MM.1S (cell line): ENCODE data around the gene RNASE11.

ENCODE experiments used
- DNase-seq: peaks from one replicate; pipeline ENCODE4 v3.0.0-alpha.2; 2015
- H2AFZ ChIP-seq: fragments of 300-600 bp; sonication (generic); 2 replicates; pipeline ENCODE4 v1.6.0; 2016; ENCODE audit warnings: antibody characterized with exemption, low read length
- H3F3A ChIP-seq: fragments of 300-600 bp; sonication (generic); 2 replicates; pipeline ENCODE4 v1.6.1; 2016; ENCODE audit warnings: mild to moderate bottlenecking, antibody characterized with exemption, low read length, moderate library complexity, mixed read lengths; ENCODE audit not compliant: insufficient read depth
- H3K27ac ChIP-seq: fragments of 300-600 bp; sonication (generic); 2 replicates; pipeline ENCODE4 v1.5.1; 2016; ENCODE audit warnings: mild to moderate bottlenecking, low read length
- H3K27me3 ChIP-seq: fragments of 300-600 bp; sonication (generic); replicated peaks from 2 replicates; pipeline ENCODE4 v1.6.0; 2016; ENCODE audit warnings: low read length; ENCODE audit not compliant: insufficient read depth
- H3K36me3 ChIP-seq: fragments of 300-600 bp; sonication (generic); replicated peaks from 2 replicates; pipeline ENCODE4 v1.6.1; 2016; ENCODE audit warnings: mild to moderate bottlenecking, low read length, mixed read lengths; ENCODE audit not compliant: insufficient read depth
- H3K4me1 ChIP-seq: fragments of 300-600 bp; sonication (generic); 2 replicates; pipeline ENCODE4 v1.6.1; 2016; ENCODE audit warnings: low read length, mixed read lengths
- H3K4me2 ChIP-seq: fragments of 300-600 bp; sonication (generic); 2 replicates; pipeline ENCODE4 v1.6.0; 2016; ENCODE audit warnings: low read depth, low read length
- H3K4me3 ChIP-seq: fragments of 300-600 bp; sonication (generic); 2 replicates; pipeline ENCODE4 v1.5.1; 2016; ENCODE audit warnings: low read length, mixed read lengths
- H3K79me2 ChIP-seq: fragments of 300-600 bp; sonication (generic); 2 replicates; pipeline ENCODE4 v1.6.1; 2016; ENCODE audit warnings: mixed run types, low read length, mixed read lengths
- H3K9ac ChIP-seq: fragments of 300-600 bp; sonication (generic); 2 replicates; pipeline ENCODE4 v1.6.1; 2016; ENCODE audit warnings: low read length, mixed read lengths
- H3K9me2 ChIP-seq: fragments of 300-600 bp; sonication (generic); replicated peaks from 2 replicates; pipeline ENCODE4 v1.6.1; 2016; ENCODE audit warnings: mild to moderate bottlenecking, low read length, mixed read lengths; ENCODE audit not compliant: insufficient read depth
- H3K9me3 ChIP-seq: fragments of 300-600 bp; sonication (generic); replicated peaks from 2 replicates; pipeline ENCODE4 v1.6.1; 2016; ENCODE audit warnings: mild to moderate bottlenecking, low read length, mixed read lengths; ENCODE audit not compliant: insufficient read depth
- H4K20me1 ChIP-seq: fragments of 300-600 bp; sonication (generic); 2 replicates; pipeline ENCODE4 v1.6.1; 2016; ENCODE audit warnings: mild to moderate bottlenecking, low read length, moderate library complexity, mixed read lengths; ENCODE audit not compliant: insufficient read depth
- CTCF ChIP-seq: fragments of 300-600 bp; sonication (generic); IDR thresholded peaks from 2 replicates; pipeline ENCODE4 v1.5.1; 2016; ENCODE audit warnings: antibody characterized with exemption, low read length, mixed read lengths
- EZH2 ChIP-seq: fragments of 300-600 bp; sonication (generic); optimal IDR thresholded peaks from 2 replicates; pipeline ENCODE3; 2017; ENCODE audit warnings: low read depth, mild to moderate bottlenecking, antibody characterized with exemption, low read length, mixed read lengths
- EZH2phosphoT487 ChIP-seq: fragments of 300-600 bp; sonication (generic); IDR thresholded peaks from 2 replicates; pipeline ENCODE4 v1.6.1; 2018; ENCODE audit warnings: antibody characterized with exemption, low read length

Gene RNASE11

DNA sequence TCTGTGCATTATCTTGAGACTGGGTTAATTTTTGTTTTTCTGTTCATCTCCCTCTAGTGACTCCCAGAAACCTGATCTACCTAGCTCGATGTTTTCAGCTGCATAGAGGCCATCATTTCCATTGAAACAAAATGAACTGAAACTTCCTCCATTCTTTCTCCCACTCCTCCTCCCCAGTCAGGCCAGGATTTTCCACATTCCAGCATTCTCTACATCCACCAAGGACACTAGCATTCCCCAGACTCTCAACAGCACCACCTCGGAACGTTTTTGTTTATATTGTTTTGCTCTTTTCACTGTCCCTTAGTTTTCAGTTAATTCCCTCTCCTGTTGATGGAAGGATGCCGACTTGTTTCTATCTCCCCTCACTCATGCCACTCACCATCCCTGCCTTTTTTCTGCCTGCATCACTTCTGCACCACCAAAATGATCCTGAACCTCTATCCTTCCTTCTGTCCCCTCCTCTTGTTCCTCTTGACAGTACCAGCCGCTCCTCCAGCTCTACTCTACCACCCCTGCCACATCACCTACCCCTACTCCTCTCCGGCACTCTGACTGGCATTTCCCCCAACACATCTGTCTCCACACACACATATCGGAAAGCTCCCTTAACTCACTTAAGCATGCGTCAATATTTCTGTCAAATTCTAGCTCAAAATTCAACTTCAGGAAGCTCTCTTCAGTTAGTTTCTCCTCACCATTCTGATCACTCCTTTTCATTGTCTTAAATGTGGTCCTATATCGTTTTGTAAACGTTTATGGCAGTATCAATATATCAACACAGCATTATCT is 40.5 kb upstream of the RNASE11 start:
- no peaks in the 10 kb centered on the region for H3K36me3 ChIP-seq
- H3K9me2 ChIP-seq = no peaks in the 10 kb centered on the region
- H3K9ac ChIP-seq = no peak overlapping the region
- H2AFZ ChIP-seq = no peak overlapping the region
- H3K27ac ChIP-seq = no peak overlapping the region
- peaks cover 2% of the 10 kb centered on the region; the same call in 1 of the 2 replicates for H3F3A ChIP-seq
- no peaks in the 10 kb centered on the region for H3K79me2 ChIP-seq
- TF ChIP-seq EZH2phosphoT487 (no peak), CTCF (no peak), EZH2 (no peak)
- no peaks in the 10 kb centered on the region for H4K20me1 ChIP-seq
- H3K27me3 ChIP-seq = no peaks in the 10 kb centered on the region; the same call in 1 of the 2 replicates
- H3K9me3 ChIP-seq = no peaks in the 10 kb centered on the region
- DNase-seq = no peak
- no peak overlapping the region for H3K4me2 ChIP-seq
- no peaks in the 10 kb centered on the region for H3K4me1 ChIP-seq
- no peak overlapping the region for H3K4me3 ChIP-seq

DNA sequence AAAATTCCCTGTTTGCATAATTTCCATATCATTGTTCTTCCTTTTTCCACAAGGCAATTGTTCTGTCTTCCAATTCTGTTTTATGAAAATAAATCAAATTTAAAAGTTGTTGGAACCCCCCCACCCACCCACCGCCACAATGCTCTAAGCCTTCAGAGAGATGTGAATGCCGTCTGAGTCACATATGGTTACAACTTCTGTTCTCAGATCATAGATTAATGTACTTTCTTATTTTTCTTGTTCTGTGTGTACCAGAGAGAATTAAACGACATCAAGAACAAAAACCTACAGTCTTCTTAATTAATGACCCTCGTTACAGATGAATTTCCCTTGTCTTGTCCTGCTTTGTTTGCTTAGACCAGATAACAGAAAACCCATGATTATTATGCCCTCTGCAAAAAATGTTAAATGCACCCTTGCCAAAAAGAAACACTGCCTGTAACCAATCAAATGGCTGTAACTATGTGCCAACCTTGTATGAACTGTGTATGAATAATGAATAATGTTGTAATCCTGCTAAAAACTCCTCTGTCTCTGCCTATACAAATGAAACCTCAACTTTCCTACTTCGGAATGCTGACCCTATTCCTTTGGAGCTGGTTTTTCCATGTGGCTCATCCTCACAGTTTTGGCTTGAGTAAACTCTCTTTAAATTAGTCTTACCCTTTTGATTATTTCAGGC is 39.7 kb upstream of the RNASE11 start:
- no peak overlapping the region for H3K9ac ChIP-seq

DNA sequence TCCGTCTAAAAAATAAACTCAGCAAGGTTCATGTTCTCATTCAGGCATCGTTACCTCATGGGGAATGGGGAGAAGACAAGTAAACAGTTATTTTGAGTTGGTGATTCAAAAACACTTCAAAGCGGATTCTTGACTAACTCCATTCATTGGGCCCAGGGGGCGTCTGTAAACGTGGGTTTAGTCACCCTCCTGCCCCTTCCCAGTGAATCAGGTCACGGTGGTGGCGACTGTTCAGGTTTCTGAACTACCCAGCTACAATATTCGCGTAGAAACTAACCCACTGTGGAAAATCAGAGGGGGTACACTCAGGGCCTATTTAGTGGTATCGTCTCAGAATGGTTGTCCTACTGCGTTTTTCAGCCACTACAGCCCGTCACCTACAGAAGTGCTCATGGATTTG is 38.5 kb upstream of the RNASE11 start:
- Histone ChIP-seq H3K4me1 (no peaks in the 10 kb centered on the region), H2AFZ (no peak overlapping the region), H3F3A (no peaks in the 10 kb centered on the region), H3K4me2 (no peak overlapping the region), H3K9me2 (no peaks in the 10 kb centered on the region), H3K9ac (no peak overlapping the region), H4K20me1 (no peaks in the 10 kb centered on the region), H3K36me3 (no peaks in the 10 kb centered on the region), H3K79me2 (no peaks in the 10 kb centered on the region), H3K27ac (no peak overlapping the region), H3K27me3 (no peaks in the 10 kb centered on the region; the same call in 1 of the 2 replicates), H3K4me3 (no peak overlapping the region), H3K9me3 (no peaks in the 10 kb centered on the region)
- no peak for TF ChIP-seq EZH2phosphoT487
- TF ChIP-seq CTCF = no peak
- TF ChIP-seq EZH2 = no peak
- DNase-seq = no peak

More for the DNA sequence above, 39.7 kb upstream of the RNASE11 start:
- no peaks in the 10 kb centered on the region; the same call in 1 of the 2 replicates for H3K27me3 ChIP-seq
- H3F3A ChIP-seq = no peaks in the 10 kb centered on the region
- no peaks in the 10 kb centered on the region for H3K4me1 ChIP-seq
- no peaks in the 10 kb centered on the region for H3K9me2 ChIP-seq
- no peak overlapping the region for H3K27ac ChIP-seq
- H3K36me3 ChIP-seq = no peaks in the 10 kb centered on the region
- TF ChIP-seq EZH2 (no peak), EZH2phosphoT487 (no peak), CTCF (no peak)
- H3K4me3 ChIP-seq = no peak overlapping the region
- no peak overlapping the region for H2AFZ ChIP-seq
- DNase-seq = no peak
- no peaks in the 10 kb centered on the region for H4K20me1 ChIP-seq
- no peak overlapping the region for H3K4me2 ChIP-seq
- no peaks in the 10 kb centered on the region for H3K79me2 ChIP-seq
- no peaks in the 10 kb centered on the region for H3K9me3 ChIP-seq
